H9 (cell line): ENCODE data around the gene FCHSD2. TPM values are rescaled to one million over a fixed set of nuclear protein-coding genes. Genes with fewer than 3 reads are reported as not detected.
"Not testable (repeated sequence)": the region's sequence is repeated elsewhere in the genome, so short reads cannot be mapped to it uniquely, and the experiment has no call there.

Experiments used
- DNase-seq: peaks from one replicate; pipeline ENCODE4 v3.0.0-alpha.2; 2017
- H2AFZ ChIP-seq: one replicate; pipeline ENCODE4 v1.6.1; 2013; ENCODE audit warnings: mild to moderate bottlenecking, low read length, control low read depth, moderate library complexity
- H2AK5ac ChIP-seq: 2 replicates; pipeline ENCODE4 v1.6.1; 2013; ENCODE audit warnings: low read length, control low read depth, mixed read lengths; ENCODE audit not compliant: insufficient read length
- H2BK120ac ChIP-seq: one replicate; pipeline ENCODE4 v1.6.1; 2013; ENCODE audit warnings: low read depth, mild to moderate bottlenecking, low read length, control low read depth, inconsistent platforms; ENCODE audit not compliant: poor library complexity, severe bottlenecking
- H2BK12ac ChIP-seq: 2 replicates; pipeline ENCODE4 v1.6.1; 2013; ENCODE audit warnings: low read length, control low read depth, mixed read lengths, low read depth; ENCODE audit not compliant: insufficient read length
- H2BK15ac ChIP-seq: 2 replicates; pipeline ENCODE4 v1.6.1; 2013; ENCODE audit warnings: low read depth, low read length, control low read depth
- H2BK20ac ChIP-seq: one replicate; pipeline ENCODE4 v1.6.1; 2013; ENCODE audit warnings: low read depth, mild to moderate bottlenecking, low read length, control low read depth, inconsistent platforms; ENCODE audit not compliant: poor library complexity, severe bottlenecking
- H2BK5ac ChIP-seq: 2 replicates; pipeline ENCODE4 v1.6.1; 2013; ENCODE audit warnings: low read length, control low read depth, mixed read lengths; ENCODE audit not compliant: insufficient read length
- H3K14ac ChIP-seq: 2 replicates; pipeline ENCODE4 v1.6.1; 2013; ENCODE audit warnings: low read length, control low read depth; ENCODE audit not compliant: insufficient read depth
- H3K18ac ChIP-seq: 2 replicates; pipeline ENCODE4 v1.6.1; 2013; ENCODE audit warnings: low read depth, mild to moderate bottlenecking, mixed read lengths, low read length, control low read depth; ENCODE audit not compliant: insufficient read length
- H3K23ac ChIP-seq: 2 replicates; pipeline ENCODE4 v1.6.1; 2013; ENCODE audit warnings: low read length, control low read depth, mixed read lengths, low read depth; ENCODE audit not compliant: insufficient read length
- H3K23me2 ChIP-seq: 2 replicates; pipeline ENCODE4 v1.6.1; 2013; ENCODE audit warnings: low read depth, mild to moderate bottlenecking, mixed read lengths, low read length, control low read depth; ENCODE audit not compliant: insufficient read length, poor library complexity, severe bottlenecking
- H3K27ac ChIP-seq: 2 replicates; pipeline ENCODE4 v1.5.1; 2013; ENCODE audit warnings: low read length, control low read depth, mixed read lengths, low read depth; ENCODE audit not compliant: insufficient read length
- H3K27me3 ChIP-seq: 2 replicates; pipeline ENCODE4 v1.6.1; 2013; ENCODE audit warnings: low read length, control low read depth, inconsistent platforms; ENCODE audit not compliant: insufficient read depth
- H3K4ac ChIP-seq: 2 replicates; pipeline ENCODE4 v1.6.1; 2013; ENCODE audit warnings: low read depth, mild to moderate bottlenecking, control low read depth, inconsistent platforms, low read length, moderate library complexity
- H3K4me1 ChIP-seq: 2 replicates; pipeline ENCODE4 v1.6.1; 2013; ENCODE audit warnings: low read length, control low read depth, inconsistent platforms; ENCODE audit not compliant: insufficient read depth
- H3K4me2 ChIP-seq: 2 replicates; pipeline ENCODE4 v1.6.1; 2013; ENCODE audit warnings: low read length, control low read depth, mixed read lengths; ENCODE audit not compliant: insufficient read length, insufficient read depth
- H3K56ac ChIP-seq: 2 replicates; pipeline ENCODE4 v1.6.1; 2013; ENCODE audit warnings: low read depth, mild to moderate bottlenecking, mixed read lengths, low read length, control low read depth; ENCODE audit not compliant: insufficient read length
- H3K79me1 ChIP-seq: 2 replicates; pipeline ENCODE4 v1.6.1; 2013; ENCODE audit warnings: low read depth, mild to moderate bottlenecking, moderate library complexity, low read length, control low read depth, inconsistent platforms; ENCODE audit not compliant: insufficient read depth, poor library complexity, severe bottlenecking
- H3K79me2 ChIP-seq: 2 replicates; pipeline ENCODE4 v1.6.1; 2013; ENCODE audit warnings: low read length, control low read depth, inconsistent platforms; ENCODE audit not compliant: insufficient read depth
- H3K9ac ChIP-seq: 2 replicates; pipeline ENCODE4 v1.6.1; 2013; ENCODE audit warnings: low read length, control low read depth, mixed read lengths; ENCODE audit not compliant: insufficient read length; ENCODE audit errors: extremely low read depth
- H3K9me3 ChIP-seq: one replicate; pipeline ENCODE4 v1.6.1; 2013; ENCODE audit warnings: low read depth, low read length, inconsistent platforms; ENCODE audit not compliant: control insufficient read depth
- H3T11ph ChIP-seq: one replicate; pipeline ENCODE4 v1.6.1; 2013; ENCODE audit warnings: mild to moderate bottlenecking, low read length, control low read depth, inconsistent platforms
- H4K20me1 ChIP-seq: one replicate; pipeline ENCODE4 v1.6.1; 2013; ENCODE audit not compliant: control insufficient read depth, insufficient read length, insufficient read depth
- H4K5ac ChIP-seq: 2 replicates; pipeline ENCODE4 v1.6.1; 2013; ENCODE audit warnings: low read depth, mild to moderate bottlenecking, mixed read lengths, low read length, control low read depth; ENCODE audit not compliant: insufficient read length
- H4K8ac ChIP-seq: replicated peaks from 2 replicates; pipeline ENCODE4 v1.6.1; 2013; ENCODE audit warnings: low read length, control low read depth, mixed read lengths, low read depth; ENCODE audit not compliant: insufficient read length
- H4K91ac ChIP-seq: 2 replicates; pipeline ENCODE4 v1.6.1; 2013; ENCODE audit warnings: low read depth, mild to moderate bottlenecking, moderate library complexity, mixed read lengths, low read length, control low read depth; ENCODE audit not compliant: insufficient read length
- H3K27ac Mint-ChIP-seq, 3 experiments: 2 replicates in 2 of 3; 3 replicates in 1 of 3; pipeline ENCODE4 v1.8.0; 2020 to 2021; ENCODE audit warnings: mixed read lengths in 3 of 3, mild to moderate bottlenecking in 1 of 3, moderate library complexity in 1 of 3
- H3K27me3 Mint-ChIP-seq: 2 replicates; pipeline ENCODE4 v1.8.0; 2021; ENCODE audit warnings: low read depth, mild to moderate bottlenecking, moderate library complexity, mixed read lengths
- H3K36me3 Mint-ChIP-seq, 3 experiments: 2 replicates in 2 of 3; 3 replicates in 1 of 3; pipeline ENCODE4 v1.8.0; 2020 to 2021; ENCODE audit warnings: low read depth in 3 of 3, mixed read lengths in 3 of 3; ENCODE audit not compliant: insufficient read depth in 1 of 3
- H3K4me1 Mint-ChIP-seq, 2 experiments: 2 replicates each; pipeline ENCODE4 v1.8.0; 2020; ENCODE audit warnings: mixed read lengths in 2 of 2
- H3K4me3 Mint-ChIP-seq, 2 experiments: 2 replicates in 1 of 2; 3 replicates in 1 of 2; pipeline ENCODE4 v1.8.0; 2020 to 2021; ENCODE audit warnings: mild to moderate bottlenecking in 2 of 2, mixed read lengths in 2 of 2, moderate library complexity in 1 of 2
- H3K9me3 Mint-ChIP-seq, 2 experiments: 2 replicates in 1 of 2; 3 replicates in 1 of 2; pipeline ENCODE4 v1.8.0; 2020; ENCODE audit warnings: mild to moderate bottlenecking in 2 of 2, mixed read lengths in 2 of 2, moderate library complexity in 1 of 2
- CTCF ChIP-seq: fragments of 200-600 bp; sonication (generic); conservative IDR thresholded peaks from 3 replicates; pipeline ENCODE4 v1.8.0; 2021; ENCODE audit warnings: antibody characterized with exemption, mild to moderate bottlenecking
- WGBS: extraction: QIAGEN DNeasy Blood & Tissue Kit; methylation state at CpG from one replicate; pipeline ENCODE4 v1.1.7; 2013; ENCODE audit warnings: missing lambda C conversion rate, low lambda C conversion rate, mixed read lengths; ENCODE audit not compliant: insufficient read length; ENCODE audit errors: extremely low coverage; 5-methylcytosine and 5-hydroxymethylcytosine counted together
- total RNA-seq: library from RNA; stranded (reverse); gene quantifications from 2 replicates; pipeline ENCODE4 v1.2.1, GENCODE V29; 2021

The FCHSD2 gene
- total RNA-seq, 1 experiment from 2014 or later, result 17.8 TPM

- H3K9me3 ChIP-seq, result no peaks in the 10 kb centered on the region
- H2BK120ac ChIP-seq, result no peak overlapping the region
Observed at GRCh38 chr11:73137262-73137943, 4.7 kb downstream of the FCHSD2 start.

GRCh38 chr11:73136722-73137121 is 5.4 kb downstream of the FCHSD2 start:
- not testable (repeated sequence) for H3K9me3 ChIP-seq, H2BK5ac ChIP-seq, H2BK20ac ChIP-seq, H3K9ac ChIP-seq, H2BK120ac ChIP-seq, H4K91ac ChIP-seq, DNase-seq, H3K14ac ChIP-seq, H3K79me2 ChIP-seq, H3K56ac ChIP-seq, H3K27me3 ChIP-seq, H2BK15ac ChIP-seq, H3K4me1 ChIP-seq, H2BK12ac ChIP-seq, H3K23ac ChIP-seq, H2AK5ac ChIP-seq, H4K5ac ChIP-seq, H2AFZ ChIP-seq, H3K79me1 ChIP-seq, H3K4me2 ChIP-seq, H3T11ph ChIP-seq, H3K4ac ChIP-seq, H3K27ac ChIP-seq, H3K4me3 Mint-ChIP-seq, H3K18ac ChIP-seq, H3K9me3 Mint-ChIP-seq, H4K20me1 ChIP-seq, H4K8ac ChIP-seq
- WGBS, result no CpG with 5 or more reads among the region's 8 CpGs
- Mint-ChIP-seq H3K27me3 (peaks cover 13% of the 10 kb centered on the region), H3K36me3 (peaks cover 0 to 24% (median 21%) of the 10 kb centered on the region in 3 experiments; a peak in 3 of 7 replicates), H3K27ac (peak overlapping the region in 1 of 3 experiments; percentile 59; a peak in 1 of 7 replicates), H3K4me1 (peaks cover 14 to 17% of the 10 kb centered on the region in 2 experiments)
- peaks cover 11% of the 10 kb centered on the region for H3K23me2 ChIP-seq

More at GRCh38 chr11:73137262-73137943, 4.7 kb downstream of the FCHSD2 start:
- H3T11ph ChIP-seq, result no peak overlapping the region
- Mint-ChIP-seq H3K27ac (no peak overlapping the region), H3K4me3 (no peak overlapping the region), H3K36me3 (peaks cover 0 to 24% (median 19%) of the 10 kb centered on the region in 3 experiments; a peak in 3 of 7 replicates), H3K27me3 (peaks cover 13% of the 10 kb centered on the region), H3K9me3 (no peaks in the 10 kb centered on the region), H3K4me1 (peaks cover 14 to 17% of the 10 kb centered on the region in 2 experiments)
- H3K4ac ChIP-seq, result no peak overlapping the region
- H3K79me1 ChIP-seq, result no peaks in the 10 kb centered on the region
- no peak overlapping the region for H3K9ac ChIP-seq
- WGBS, result no CpG with 5 or more reads among the region's 5 CpGs
- no peak overlapping the region for H2BK5ac ChIP-seq
- no peak overlapping the region for H4K5ac ChIP-seq
- H3K27me3 ChIP-seq, result no peaks in the 10 kb centered on the region; the same call in 1 of the 2 replicates
- no peak overlapping the region for H2AFZ ChIP-seq
- no peak overlapping the region for H2BK15ac ChIP-seq
- H3K56ac ChIP-seq, result no peak overlapping the region
- H4K20me1 ChIP-seq, result no peaks in the 10 kb centered on the region
- DNase-seq, result no peak
- H2BK20ac ChIP-seq, result no peak overlapping the region
- H3K4me1 ChIP-seq, result no peaks in the 10 kb centered on the region
- no peak; the same call in 2 of the 3 replicates for TF ChIP-seq CTCF
- H2AK5ac ChIP-seq, result no peak overlapping the region
- H3K18ac ChIP-seq, result no peak overlapping the region
- H4K91ac ChIP-seq, result no peak overlapping the region
- peaks cover 11% of the 10 kb centered on the region for H3K23me2 ChIP-seq
- H2BK12ac ChIP-seq, result no peak overlapping the region
- H3K79me2 ChIP-seq, result no peaks in the 10 kb centered on the region
- H3K23ac ChIP-seq, result no peak overlapping the region
- H4K8ac ChIP-seq, result no peak overlapping the region
- H3K14ac ChIP-seq, result no peak overlapping the region
- no peak overlapping the region for H3K4me2 ChIP-seq
- no peak overlapping the region for H3K27ac ChIP-seq
